WTC11 (cell line): Measurements from ENCODE around the gene ARHGAP26.

Experiments used
- CTCF ChIP-seq: fragments of 200-600 bp; IDR thresholded peaks from 2 replicates; pipeline ENCODE4 v1.8.0; 2022; ENCODE audit warnings: antibody characterized with exemption
- ETV6 ChIP-seq: sonication (generic); formaldehyde crosslinking; IDR thresholded peaks from 2 replicates; pipeline ENCODE4 v1.8.1; 2022; ENCODE audit warnings: mild to moderate bottlenecking, missing genetic modification reagents
- NFYB ChIP-seq: sonication (generic); formaldehyde crosslinking; conservative IDR thresholded peaks from 2 replicates; pipeline ENCODE4 v1.8.0; 2022; ENCODE audit warnings: low read depth, missing genetic modification reagents
- TF ChIP-seq, protein P1 (sequence below): sonication (generic); formaldehyde crosslinking; IDR thresholded peaks from 2 replicates; pipeline ENCODE4 v1.8.1; 2023; ENCODE audit warnings: mild to moderate bottlenecking, missing genetic modification reagents, borderline replicate concordance
- TF ChIP-seq, protein P2 (sequence below): sonication (generic); formaldehyde crosslinking; IDR thresholded peaks from 2 replicates; pipeline ENCODE4 v1.8.0; 2022; ENCODE audit warnings: mild to moderate bottlenecking, missing genetic modification reagents

GRCh38 chr5:142861011-142861410 is 90.8 kb downstream of the ARHGAP26 start:
- no peak for TF ChIP-seq CTCF
- TF ChIP-seq, protein P1, sequence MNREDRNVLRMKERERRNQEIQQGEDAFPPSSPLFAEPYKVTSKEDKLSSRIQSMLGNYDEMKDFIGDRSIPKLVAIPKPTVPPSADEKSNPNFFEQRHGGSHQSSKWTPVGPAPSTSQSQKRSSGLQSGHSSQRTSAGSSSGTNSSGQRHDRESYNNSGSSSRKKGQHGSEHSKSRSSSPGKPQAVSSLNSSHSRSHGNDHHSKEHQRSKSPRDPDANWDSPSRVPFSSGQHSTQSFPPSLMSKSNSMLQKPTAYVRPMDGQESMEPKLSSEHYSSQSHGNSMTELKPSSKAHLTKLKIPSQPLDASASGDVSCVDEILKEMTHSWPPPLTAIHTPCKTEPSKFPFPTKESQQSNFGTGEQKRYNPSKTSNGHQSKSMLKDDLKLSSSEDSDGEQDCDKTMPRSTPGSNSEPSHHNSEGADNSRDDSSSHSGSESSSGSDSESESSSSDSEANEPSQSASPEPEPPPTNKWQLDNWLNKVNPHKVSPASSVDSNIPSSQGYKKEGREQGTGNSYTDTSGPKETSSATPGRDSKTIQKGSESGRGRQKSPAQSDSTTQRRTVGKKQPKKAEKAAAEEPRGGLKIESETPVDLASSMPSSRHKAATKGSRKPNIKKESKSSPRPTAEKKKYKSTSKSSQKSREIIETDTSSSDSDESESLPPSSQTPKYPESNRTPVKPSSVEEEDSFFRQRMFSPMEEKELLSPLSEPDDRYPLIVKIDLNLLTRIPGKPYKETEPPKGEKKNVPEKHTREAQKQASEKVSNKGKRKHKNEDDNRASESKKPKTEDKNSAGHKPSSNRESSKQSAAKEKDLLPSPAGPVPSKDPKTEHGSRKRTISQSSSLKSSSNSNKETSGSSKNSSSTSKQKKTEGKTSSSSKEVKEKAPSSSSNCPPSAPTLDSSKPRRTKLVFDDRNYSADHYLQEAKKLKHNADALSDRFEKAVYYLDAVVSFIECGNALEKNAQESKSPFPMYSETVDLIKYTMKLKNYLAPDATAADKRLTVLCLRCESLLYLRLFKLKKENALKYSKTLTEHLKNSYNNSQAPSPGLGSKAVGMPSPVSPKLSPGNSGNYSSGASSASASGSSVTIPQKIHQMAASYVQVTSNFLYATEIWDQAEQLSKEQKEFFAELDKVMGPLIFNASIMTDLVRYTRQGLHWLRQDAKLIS (CRISPR knock-in tag): no peak
- TF ChIP-seq ETV6 (CRISPR knock-in tag): no peak
- TF ChIP-seq NFYB: no peak
- TF ChIP-seq, protein P2, sequence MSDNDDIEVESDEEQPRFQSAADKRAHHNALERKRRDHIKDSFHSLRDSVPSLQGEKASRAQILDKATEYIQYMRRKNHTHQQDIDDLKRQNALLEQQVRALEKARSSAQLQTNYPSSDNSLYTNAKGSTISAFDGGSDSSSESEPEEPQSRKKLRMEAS (CRISPR knock-in tag): no peak
